Anterior cingulate cortex (tissue), 58 donors: ENCODE measurements around the gene ZSCAN22.

Source experiments
- DNase-seq, 58 donors: peaks; one replicate each; lab custom pipeline; 2025; lab: John Stamatoyannopoulos, UW

ZSCAN22 gene

DNA sequence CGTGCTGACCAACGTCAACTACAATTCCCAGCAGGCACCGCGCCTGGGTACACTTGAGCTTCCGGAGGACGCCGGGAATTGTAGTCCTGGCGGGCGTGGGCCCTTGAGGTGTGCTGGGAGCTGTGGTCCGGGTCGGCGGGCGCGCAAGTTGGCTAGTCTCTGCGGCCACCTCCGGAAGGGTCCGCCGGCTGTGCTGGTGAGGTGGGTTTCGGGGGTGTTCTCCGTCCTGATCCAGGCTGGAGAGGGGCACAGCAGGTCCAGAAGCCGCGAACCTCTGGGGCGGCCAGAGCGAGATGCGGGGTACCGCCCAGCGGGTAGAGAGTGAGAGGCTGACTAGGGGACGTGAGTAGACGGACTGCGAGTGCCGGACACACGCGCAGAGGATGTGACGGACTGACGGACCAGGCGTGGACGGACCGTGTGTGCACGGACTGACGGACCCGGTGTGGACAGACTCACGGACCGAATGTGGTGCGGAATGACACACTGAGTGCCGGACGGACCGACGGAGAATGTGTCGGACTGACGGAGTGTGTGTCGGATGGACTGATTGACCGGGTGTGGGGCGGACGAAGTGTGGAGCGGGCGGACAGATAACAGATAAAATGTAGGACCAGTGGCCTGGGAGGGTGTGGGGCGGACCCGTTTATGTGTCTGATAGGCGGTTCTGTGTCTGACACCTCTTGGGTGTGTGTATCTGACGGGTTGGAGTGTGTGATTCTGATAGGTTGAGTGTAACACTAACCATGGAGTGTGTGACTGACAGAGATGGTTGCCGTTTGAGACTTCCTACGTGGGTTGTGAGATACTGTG lies at the start of gene ZSCAN22:
TSS of gene ZSCAN22 (plus strand) at position 81 of the 813 bp plus-strand sequence. CDS start 7,809 bp downstream, outside the sequence.
- peak; percentile 89 to 100 (median 97) for DNase-seq

DNA sequence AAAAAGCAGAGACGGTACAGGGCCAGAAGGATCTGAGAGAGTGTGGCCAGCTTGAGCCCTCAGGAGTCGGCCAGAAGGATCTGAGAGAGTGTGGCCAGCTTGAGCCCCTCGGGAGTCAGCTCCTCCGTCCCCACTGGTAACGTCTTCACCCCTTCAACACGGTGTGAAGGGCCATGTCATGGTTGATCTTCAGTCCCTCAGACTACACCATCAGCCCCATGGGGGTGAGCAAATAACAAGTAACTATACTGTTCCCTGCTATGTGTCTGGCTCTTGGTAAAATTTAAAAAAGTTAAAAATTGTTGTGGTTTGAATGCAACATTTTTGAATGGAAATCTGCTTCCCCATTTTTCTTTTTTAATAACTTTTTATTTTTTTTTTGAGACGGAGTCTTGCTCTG lies 49.6 kb upstream of the ZSCAN22 start:
- no peak for DNase-seq

DNA sequence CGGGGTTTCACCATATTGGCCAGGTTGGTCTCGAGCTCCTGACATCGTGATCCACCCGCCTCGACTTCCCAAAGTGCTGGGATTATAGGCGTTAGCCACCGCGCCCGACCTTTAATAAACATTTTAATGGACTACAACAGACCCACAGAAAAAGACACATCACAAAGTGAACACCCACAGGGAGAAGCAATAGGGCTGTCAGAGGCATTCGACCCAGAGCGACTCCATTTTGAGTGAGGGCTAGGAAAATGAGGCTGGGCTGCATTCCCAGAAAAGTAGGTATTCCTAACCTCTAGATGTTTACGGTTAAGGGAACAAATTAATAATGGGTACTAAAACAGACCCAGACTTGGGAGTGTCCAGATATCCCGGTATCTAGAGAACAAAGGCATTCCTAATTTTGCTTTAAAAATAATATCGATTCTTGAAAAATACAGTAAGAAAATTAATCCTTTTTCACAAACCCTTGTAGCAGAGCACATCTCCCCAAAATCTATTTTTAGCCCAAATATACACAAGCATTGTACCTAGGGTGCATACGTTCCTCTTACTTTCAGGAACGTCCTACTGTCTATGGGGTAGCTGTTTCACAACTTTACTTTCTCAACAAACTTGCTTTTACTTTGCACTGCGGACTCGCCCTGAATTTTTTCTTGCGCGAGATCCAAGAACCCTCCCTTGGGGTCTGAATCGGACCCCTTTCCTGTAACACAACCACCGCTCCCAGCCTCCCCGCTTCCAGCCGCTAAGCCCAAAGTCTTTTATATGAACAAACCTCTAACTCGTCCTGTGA lies 48.9 kb upstream of the ZSCAN22 start:
- no peak for DNase-seq

DNA sequence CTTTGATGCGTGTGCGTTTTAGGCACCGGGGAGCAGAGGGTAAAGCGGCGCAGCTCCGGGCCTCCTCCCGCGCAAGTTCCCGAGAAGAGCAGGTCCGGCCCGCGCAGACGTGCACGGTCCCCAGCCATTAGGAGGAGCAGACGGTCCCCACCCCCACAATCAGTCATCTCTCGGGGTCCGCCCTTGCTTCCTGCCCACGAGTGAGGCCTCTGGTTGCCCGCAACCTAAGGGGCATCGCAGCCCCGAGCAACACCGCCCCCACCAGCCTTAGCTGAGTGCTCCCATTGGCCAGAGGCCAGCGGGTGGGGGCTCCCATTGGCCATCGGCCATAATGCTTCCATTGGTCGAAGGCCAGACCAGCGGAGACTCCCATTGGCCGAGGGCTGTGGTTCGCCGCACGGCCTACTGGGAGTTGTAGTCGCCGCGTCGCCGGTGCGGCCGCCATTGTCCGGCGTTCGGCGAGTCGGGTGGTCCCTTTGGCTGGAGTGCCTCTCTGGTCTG lies 48.2 kb upstream of the ZSCAN22 start, which contains the start of gene ZNF8:
TSS of gene ZNF8 (plus strand) at position 415 of the 501 bp plus-strand sequence. CDS start 127 bp downstream, outside the sequence.
- DNase-seq, result peak; percentile 80 to 99 (median 95)

DNA sequence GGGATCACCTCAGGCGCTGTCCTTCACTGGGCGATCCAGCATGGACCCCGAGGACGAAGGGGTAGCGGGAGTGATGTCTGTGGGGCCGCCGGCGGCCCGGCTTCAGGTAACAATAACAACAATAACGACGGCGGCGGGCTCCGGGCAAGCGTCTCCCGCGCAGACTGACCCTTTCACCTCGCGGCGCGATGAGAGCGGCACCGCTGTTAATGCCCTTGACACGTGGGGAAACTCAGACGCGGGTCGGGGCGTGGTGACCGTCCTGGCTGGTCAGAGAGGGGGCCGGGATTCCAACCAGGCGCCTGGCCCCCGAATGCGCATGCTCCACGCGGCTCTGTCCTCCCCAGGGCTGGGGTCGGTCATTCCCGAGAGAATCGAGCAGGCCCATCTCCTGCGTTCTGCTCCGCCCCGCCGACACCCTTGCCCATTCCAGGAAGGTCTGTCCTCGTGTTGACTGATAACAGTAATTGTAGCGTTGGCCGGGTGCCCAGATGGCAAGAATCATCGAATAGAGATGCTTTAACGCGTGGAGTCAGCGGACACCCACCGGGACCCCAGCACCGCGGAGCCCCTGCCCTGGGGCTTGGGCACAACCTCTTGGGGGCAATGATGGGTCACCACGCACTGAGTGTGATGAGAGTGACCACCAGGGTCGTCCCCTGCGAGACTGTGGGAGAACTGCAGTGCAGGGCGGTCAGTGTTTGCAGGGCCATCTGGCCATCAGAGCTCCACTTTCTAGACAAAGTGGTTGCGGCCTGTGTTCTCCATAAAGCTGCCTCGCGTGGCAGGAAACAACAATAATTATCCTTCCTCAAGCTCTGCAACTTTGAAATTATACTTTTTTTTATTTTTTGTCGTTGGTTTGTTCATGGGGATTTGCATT lies 47.5 kb upstream of the ZSCAN22 start:
- DNase-seq, result peak in 55 of 58 donors; percentile 20 to 83 (median 61)

DNA sequence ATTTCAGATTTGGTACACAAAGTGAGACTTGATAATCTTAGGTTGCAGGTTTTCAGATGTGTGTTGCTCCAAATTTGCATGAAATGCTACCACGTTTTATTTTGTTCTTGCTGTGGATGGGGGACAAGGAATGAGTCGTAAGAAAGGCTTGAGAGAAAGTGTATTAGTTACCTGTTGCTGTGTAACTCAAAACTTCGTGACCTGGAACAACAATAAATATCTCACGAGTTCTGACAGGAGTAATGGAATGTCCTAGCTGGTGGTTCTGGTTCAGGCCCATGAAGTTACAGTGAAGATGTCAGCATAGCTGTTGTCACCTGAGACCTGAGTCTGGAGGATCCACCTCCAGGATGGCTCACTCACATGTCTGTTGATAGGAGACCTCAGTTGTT lies 46.9 kb upstream of the ZSCAN22 start:
- no peak for DNase-seq

DNA sequence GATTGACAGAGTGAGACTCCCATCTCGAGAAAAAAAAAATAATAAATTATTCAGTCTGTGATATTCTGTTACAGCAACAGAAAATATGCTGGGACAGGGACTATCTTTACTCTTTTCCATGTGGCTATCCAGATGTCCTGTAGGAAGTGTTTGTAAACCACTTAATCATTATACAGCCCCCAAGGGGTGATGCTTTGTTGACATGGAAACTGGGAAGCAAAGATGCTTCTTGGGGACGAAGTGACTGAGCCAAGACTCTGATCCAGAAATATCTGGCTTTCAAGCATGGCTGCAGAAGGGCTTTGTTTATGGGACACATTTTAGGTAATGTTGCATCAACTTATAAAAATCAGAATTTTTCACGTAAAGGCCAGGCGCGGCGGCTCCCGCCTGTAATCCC lies 42.6 kb upstream of the ZSCAN22 start:
- DNase-seq, result peak in 5 of 58 donors; percentile 1 to 43 (median 9)

DNA sequence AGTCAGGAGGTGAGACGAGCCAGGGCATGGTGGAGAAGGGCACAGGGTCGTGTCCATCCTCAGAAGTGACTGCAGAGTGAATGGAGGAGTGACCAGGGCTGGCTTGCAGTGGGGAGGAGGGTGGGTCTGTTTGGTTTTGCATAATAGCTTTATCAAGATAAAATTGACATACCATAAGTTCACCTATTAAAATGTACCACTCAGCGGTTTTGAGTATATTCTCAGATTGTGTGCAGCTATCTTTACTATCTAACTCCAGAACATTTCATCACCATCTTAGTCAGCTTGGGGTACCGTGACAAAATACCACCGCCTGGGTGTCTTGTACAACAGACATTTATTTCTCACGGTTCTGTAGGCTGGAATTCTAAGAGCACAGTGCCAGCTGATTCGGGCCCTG lies 34.9 kb upstream of the ZSCAN22 start:
- no peak for DNase-seq

DNA sequence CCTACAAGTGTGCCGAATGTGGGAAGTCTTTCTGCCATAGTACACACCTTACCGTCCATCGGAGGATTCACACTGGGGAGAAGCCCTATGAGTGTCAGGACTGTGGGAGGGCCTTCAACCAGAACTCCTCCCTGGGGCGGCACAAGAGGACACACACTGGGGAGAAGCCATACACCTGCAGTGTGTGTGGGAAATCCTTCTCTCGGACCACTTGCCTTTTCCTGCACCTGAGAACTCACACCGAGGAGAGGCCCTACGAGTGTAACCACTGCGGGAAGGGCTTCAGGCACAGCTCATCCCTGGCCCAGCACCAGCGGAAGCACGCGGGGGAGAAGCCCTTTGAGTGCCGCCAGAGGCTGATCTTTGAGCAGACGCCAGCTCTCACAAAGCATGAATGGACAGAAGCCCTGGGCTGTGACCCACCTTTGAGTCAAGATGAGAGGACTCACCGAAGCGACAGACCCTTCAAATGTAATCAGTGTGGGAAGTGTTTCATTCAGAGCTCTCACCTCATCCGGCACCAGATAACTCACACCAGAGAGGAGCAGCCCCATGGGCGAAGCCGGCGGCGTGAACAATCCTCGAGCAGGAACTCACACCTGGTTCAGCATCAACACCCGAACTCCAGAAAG lies 31.9 kb upstream of the ZSCAN22 start:
- DNase-seq, result no peak

DNA sequence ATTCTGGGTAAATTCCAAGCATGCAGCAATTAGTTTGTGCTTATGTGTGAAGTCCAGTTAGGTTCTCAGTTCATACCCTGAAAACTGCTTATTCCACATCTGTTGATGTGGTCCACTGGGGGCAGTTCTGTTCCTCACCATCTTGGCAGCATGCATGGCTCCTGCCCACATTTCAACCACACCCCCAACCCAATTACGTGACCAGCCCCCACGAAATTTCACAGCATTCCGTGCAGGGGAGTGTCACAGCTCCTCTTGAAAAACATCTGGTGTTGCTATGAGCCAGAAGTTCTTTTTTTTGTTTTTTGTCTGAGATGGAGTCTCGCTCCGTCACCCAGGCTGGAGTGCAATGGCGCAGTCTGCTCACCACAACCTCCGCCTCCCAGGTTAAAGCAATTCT lies 30.7 kb upstream of the ZSCAN22 start:
- DNase-seq, result no peak

DNA sequence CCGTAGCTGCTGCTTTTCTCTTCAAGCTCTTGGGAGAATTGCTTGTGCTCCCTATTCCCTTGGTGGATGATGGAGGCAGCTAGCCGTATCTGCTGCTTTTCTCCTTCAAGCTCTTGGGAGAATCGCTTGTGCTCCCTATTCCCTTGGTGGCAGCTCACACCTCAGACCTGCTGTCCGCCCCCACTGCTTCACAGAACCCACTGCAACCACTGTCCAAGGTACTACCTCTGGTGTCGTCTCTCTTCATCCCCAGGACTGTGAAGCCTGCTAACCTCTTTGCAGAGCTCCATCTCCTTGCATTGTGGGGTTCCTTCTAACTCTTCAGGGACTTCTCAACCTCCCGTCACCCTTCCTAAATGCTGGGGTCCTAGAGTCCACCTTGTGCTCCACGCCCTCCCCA lies 26.2 kb upstream of the ZSCAN22 start:
- no peak for DNase-seq

DNA sequence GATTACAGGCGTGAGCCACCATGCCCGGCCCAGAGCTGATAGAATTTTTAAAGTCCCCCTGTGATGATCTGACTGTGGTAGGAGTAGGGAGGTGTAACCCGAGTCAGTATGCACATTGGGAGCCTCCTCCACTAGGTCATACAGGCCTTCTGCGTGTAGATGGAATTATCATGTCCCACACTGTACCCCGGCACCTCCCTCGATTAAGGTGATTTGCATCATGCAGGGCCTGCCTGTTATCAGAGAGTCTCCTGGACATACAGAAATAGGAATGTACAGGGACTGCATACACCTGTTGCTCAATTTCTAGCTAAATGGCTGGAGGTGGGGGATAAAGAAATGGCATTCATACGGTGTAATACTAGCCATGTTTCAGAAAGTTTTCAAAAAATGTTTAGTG lies 22.5 kb upstream of the ZSCAN22 start:
- no peak for DNase-seq

DNA sequence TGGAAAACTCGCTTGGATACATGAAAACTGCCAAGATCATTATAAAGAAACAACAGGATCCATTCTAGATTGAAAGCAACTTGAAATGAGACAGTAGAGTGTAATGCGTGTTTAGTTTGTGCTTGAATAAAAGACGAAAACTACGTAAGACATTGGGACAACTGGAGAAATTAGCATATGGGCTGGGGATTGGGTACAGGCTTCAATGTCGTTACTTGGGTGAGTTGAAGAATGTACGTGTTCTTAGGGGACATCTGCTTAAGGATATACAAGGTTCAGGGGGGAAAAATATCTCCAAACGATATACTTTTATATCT lies 22.1 kb upstream of the ZSCAN22 start:
- DNase-seq, result peak in 1 of 58 donors; percentile 61

DNA sequence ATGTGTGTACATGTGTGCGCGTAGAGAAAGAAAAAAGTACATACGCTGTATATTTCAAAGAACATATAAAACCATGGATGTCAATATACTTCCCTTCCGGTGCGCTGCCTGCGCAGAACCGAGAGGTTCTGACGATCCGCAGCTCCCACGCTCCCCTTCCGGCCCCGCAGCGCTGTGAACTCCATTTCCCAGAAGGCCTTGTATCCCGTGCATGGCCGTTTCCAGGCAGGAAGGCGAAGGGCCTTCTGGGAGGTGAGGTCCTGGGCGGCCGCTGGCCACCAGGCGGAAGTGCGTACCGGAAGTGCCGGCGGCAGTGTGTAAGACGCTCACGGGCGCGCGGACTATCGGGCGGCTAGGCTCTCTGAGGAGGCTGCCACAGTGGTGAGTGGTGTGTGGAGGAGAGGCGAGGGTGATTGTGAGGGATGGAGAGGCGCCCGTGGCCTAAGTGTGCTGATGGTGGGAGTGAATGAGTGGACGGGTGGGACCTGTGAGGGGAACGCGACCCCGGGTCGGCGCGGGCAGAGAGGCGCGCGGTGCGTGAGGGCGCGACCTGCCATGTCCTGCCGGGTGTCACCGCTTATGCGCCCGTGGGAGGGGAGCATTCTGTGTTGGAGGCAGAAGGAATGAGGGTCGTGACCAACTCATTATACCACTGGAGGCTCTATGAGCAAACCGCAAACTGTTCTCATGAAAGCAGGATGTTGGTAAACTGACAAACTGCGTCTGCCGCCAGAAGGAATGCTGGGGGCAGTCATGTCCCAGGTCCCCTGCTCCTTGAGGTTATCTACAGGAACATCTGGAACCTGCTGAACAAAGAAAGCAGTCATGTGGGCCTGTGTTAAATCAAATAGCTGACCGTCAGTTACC lies 21.5 kb upstream of the ZSCAN22 start, which contains the start of gene ERVK3-1:
TSS of gene ERVK3-1 (plus strand) at position 313 of the 867 bp plus-strand sequence. CDS start 6,792 bp downstream, outside the sequence.
- DNase-seq, result peak; percentile 79 to 98 (median 94)

DNA sequence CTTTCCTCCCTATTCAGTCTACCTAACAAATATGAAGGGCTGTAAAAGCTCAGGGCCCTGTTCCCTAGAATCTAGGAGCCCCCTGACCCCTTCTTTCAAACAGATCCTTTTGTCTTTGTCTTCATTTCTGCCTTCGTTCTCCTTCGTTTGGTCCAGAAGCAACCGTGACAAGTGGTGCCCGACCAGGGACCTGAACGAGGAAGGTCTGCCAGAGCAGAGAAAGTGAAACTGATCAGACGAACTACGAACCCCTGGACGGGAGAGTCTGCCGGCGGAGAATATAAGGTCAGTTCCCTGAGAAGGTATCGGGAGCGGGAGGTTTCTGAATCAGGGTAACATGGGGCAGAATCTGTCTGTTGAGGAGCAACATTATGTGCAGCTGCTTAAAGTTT lies 20.9 kb upstream of the ZSCAN22 start:
- DNase-seq, result no peak

DNA sequence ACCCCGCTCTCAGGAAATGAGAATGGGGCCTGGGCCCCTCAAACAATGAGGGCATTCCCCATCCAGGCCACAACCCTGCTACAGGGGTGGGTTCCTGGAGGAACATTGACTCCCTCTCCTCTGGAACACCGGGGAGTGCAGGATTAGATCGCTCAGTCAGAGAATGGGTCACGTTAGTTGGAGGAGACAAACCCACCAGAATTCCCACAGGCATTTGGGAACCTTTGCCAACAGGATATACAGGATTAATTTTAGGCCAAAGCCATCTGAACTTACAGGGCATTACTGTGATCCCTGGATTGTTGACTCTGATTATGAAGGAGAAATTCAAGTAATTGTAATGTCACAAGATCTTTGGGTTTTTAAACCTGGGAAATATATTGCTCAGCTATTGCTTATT lies 19.1 kb upstream of the ZSCAN22 start:
- DNase-seq, result no peak

DNA sequence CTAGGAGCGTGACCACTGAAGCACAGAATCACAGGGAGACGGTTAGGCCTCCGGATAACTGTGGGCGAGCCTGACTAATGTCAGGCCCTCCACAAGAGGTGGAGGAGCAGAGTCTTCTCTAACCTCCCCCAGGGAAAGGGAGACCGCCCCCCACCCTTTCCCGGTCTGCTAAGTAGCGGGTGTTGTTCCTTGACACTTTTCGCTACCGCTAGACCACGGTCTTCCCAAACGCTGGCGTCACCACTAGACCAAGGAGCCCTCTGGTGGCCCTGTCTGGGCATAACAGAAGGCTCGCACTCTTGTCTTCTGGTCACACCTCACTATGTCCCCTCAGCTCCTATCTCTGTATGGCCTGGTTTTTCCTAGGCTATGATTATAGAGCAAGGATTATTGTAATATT lies 16.1 kb upstream of the ZSCAN22 start:
- peak in 22 of 58 donors; percentile 2 to 54 (median 10) for DNase-seq

DNA sequence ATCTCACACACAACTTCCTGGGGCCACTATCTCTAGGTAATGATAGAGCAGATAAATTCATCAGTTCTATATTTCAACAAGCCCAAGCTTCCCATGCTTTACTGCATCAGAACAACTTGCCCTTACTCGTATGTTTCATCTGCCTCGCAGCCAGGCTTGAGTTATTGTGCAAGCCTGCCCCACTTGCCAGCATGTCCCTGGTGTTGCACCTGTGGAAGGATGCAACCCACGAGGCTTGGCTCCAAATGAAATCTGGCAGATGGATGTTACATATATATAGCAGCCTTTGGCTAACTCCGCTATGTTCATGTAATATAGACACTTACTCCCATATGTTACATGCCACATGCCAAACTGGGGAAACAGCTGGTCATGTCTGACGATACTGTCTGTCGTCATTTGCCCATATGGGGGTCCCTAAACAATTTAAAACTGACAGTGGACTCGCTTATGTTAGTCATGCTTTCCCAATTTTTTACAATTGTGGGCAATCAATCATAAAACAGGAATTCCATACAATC lies 15.4 kb upstream of the ZSCAN22 start:
- DNase-seq, result peak in 29 of 58 donors; percentile 3 to 65 (median 36)

DNA sequence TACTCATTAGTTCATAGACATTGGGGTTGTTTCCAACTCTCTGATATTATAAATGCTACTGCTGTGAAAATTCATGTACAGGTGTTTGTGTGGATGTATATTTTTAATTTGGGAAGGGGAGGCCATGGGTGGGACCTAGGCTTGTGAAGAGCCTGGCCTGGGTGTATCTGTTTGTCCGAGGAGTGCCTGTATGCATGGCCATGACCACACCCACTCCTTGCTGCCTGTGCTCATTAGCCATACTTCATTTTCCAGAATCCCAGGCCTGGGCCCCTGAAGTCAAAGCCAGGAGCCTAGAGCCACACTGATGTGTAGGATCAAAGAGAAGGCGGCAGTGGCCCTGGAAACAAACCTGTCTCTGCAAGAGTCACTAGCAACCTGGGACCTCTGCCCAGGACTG lies 11.2 kb upstream of the ZSCAN22 start:
- no peak for DNase-seq
